ENCODE results near the gene C1QTNF9.

- TF ChIP-seq YY1 (IDR thresholded peaks at IDR 0.05; ENCODE audit: insufficient read depth, insufficient read length) (no peak), ZNF274 (IDR thresholded peaks at IDR 0.05; ENCODE audit: low read depth, low read length) (no peak)
These were observed 1.9 kb upstream of the C1QTNF9 start for GRCh38 chr13:24307211-24308067.
